ENCODE results near the gene RAB6B.

The RAB6B gene

DNA sequence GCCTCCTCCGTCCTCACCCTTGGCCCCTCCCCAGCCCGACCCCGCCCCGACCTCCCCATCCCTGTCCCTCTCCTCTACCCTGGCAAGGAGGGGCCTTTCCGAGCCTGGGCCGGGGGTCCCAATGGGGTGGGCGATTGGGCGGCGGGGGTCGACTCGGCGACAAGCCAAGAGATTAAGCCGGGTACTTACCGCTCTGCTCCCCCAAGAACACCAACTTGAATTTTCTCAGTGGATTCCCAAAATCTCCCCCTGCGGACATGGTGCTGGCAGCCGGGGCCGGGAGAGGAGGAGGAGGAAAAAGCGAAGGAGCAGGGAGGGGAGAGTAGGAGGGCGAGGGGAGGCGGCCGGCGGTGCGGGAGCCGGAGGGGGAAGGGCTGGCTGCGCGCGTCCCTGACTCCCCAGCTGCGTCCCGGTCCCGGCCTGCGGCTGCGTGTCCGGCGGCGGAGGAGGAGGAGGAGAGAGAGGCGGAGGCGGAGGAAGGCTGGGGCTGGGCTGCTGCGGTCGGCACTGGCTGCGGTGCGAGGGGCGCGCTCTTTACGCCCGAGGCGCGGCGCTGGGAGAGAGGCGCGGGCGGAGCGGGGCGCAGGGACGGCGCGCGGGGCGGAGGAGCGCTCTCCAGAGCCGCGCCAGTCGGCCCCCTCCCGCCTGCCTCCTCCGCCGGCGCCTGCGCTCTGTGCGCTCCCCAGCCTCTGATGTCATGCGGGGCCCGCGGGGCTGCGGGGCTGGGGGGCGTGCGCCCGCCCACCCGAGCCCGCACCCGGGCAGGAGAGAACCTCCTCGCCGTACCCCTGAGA lies at the start of gene RAB6B:
Gene RAB6B (minus strand): TSS at position 675 of the 794 bp plus-strand sequence. CDS start 416 bp downstream, at position 259.
- no peak for DNase-seq

DNA sequence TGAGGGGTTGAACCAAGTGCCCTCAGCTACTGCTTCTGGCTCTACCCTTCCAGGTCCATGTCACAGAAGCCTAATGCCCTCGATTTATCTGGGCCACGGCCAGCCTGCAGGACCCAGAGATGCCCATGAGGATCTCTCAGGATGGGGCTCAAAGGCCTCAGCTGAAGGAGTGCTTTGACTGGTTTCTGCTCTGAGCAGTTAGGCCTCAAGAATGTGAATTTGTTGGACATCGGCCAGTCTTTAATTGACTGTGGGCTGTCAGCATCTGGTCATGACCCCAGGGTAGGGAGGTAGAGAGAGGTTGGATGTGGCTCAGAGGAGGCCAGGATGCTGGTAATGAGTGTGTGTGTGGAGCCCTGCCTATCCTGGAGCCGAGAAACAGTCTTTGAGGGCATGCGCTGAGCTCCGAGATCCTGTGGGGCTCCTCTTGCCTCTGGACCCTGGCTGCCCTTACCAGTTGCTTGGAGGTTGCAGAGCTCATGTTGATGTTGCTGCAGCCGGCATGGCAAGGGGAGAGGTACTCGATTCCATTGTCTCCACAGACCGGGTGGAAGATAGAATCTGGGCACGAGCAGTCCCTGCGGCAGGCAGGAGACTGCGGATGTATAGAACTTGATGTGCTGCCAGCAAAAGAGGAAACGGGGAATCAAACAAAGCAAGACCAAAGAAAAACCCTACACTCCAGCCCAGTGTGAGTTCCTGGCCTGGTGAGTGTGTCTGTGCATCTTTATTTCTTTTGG lies 49.1 kb upstream of the RAB6B start:
- no peak for DNase-seq

DNA sequence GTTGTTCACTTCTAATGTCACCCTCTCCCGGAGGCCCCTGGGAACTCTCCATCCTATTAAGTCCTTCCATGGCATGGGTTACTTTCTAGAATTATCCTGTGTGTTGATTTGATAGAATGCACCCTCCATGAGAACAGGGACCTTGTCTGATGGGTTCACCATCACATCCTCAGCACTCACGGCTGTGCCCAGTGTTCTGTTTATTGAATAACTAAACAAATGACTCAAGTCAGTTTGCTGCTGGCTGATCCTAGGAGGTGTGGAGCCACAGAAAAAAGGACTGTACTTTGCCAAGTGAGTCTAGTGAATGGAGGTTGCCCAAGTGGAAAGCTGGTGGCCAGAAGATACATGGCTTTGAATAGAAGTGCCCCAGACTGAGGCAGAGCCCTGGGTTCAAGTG lies 48.5 kb upstream of the RAB6B start:
- DNase-seq = no peak

DNA sequence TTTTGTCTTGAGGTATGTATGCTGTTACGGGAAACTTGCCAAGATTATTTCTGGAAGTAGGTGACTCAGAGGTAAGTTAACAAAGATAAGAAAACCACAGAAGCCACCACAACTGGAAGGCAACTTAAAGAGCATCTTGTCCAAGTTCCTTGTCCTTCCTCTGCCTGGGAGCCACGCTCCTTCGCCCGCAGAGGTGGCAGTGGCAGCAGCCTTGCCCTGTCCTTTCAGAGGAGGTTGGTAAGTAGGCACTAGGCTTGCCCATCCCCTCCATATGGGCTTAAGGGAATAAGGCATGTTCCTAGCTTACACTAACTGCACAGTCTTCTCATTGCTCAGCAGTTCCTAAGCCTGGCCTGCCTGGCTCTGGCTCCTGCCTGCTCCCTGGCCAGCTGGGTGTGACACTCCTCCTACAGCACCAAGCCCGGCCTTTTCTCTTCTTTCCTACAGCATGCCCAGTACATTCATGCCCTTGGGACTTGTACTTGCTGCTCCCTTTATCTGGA lies 48.0 kb upstream of the RAB6B start:
- DNase-seq = no peak

DNA sequence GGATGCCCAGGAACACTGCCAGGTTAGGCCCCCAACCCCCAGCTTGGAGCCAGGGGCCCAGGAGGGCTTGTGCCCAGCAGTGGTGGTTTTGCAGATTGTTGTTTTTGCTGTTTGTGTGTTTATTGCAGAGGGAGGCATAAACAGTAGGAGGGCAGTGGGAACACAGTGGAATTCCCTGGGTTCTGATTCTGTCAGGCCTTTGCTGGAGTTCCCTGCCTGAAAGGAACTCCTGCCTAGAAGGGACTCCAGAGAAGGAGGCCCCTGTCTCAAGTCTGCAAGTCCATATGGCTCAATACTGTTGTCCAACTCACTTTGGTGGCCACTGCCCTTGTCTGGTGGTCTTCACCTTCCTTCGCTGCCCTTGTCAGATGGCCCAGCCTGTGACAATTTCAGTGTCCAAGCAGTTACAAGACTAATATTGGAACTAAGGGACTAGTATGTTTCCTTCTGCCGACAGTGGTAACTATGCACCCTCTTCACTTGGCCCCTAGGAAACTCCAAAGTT lies 47.4 kb upstream of the RAB6B start:
- DNase-seq = no peak

DNA sequence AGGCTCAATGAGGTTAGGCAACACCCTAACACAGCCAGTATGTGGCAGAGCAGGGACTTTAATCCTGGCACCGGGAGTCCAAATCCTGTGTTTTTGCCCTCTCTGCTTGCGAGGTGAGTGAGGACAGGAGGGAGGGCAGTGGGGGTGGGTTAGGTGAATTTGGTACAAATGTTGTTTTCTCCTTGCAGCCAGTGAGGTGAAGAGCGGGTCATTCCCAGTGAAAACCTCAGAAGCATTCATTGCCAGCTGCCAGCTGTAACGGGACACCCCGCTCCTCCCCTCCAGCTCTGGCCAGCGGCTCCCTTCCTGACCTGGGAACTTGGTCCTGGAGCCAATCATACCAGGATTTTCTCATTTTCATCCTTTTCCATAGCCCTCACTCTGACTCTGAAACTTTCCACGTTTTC lies 45.7 kb upstream of the RAB6B start:
- DNase-seq = no peak

DNA sequence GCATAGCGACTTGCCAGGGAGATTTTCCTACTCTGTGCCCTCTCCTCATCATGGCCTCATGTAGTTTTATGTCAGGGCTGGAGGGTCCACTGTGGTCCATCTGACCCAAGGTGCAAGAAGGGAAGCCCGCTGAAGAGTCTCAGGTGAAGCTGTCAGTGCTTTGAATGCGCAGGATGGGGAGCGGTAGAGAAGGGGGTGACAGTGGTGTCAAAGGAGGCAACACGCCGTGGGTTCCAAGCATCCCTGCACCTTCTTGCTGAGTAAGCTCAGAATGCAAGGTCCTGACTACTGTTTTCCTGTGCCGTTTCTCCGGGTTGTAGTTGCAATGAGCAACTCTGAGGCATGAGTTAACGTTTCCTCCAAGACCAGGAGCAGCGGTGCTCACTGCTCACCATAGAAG lies 44.9 kb upstream of the RAB6B start:
- DNase-seq = no peak

DNA sequence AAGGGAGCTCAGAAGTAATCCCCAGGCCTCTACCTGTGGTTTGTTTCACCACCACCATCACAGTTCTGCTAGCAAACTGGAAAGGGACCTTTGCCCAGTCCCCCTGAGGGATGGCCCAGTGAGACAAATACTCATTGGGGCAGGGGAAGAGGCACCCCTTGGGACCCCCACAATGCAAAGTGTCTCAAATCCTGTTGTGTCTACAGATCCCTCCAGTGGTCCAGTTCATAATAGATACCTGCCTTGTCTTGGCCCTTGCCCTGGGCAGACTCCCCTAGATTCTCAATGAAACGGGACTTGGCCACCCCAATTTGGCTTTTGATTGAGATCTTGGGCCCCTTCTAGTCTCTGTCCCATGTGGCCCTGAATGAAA lies 43.8 kb upstream of the RAB6B start:
- DNase-seq = no peak

DNA sequence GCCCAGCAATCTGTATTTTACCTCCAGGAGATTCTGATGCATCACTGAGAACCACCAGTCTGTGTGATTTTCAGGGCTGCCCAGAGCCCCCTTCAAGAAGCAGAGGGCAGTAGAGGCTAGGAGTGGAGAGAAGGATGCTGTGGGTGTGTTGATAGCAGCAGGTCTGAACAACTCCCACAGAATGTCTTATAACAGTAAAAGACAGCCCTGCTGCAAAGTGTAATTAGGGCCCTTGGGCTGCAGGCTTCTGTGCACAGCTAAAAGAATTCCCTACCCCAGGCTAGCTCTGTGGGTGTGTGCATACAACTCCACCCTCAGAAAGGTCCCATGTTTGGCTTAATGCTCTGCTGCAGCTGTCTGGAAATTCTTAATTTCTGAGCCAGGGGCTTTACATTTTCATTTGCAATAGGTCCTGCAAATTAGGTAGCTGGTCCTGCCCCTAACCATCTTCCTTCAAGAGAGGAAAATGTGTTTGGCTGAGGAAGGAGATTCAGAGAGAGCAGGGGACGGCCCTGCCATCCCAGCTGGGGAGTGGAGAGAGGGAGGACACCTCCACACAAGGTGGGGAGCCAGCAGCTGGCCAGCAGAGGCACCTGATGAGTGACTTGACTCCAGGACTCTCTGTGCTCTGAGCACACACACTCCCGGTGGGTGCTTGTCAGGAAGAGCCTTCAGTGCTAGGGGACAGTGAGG lies 43.2 kb upstream of the RAB6B start:
- no peak for DNase-seq

DNA sequence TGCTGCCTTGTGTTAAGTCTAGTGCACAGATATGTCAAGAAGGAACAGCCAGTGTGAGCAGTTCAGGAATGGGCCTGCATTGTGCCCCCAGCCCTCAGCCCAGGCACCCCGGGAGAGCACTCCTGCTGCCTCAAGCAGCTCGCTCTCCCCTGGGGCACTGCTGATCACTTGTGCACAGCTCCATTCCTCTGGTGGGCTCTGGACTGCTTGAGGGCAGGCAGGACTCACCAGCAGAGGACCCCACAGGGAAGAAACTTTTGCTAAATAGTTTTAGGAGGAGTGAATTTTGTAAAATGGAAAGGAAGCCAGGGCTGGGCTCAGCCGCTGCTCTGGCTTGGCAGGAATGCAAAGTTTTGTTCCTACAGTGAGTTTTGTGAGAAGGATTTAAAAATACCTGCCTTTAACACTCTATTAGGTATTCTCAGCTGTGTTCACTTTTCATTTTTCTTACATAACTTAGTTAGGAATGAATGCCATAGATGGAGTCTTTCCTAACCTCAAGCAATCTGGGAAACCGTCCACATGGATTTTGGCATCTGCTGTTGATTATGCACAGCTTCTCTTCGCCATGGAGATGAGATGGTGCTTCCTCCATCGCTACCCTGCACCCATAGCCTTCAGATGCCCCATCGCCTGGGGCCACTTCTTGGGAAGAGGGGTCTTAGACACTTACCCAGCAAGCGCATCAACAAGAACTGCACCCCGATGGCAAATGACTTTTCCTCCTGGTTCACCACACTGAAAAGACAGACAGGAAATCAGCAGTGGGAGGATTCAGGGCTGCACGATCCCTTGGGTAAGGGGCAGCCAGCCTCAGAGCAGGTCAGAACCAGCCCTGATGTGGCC lies 42.3 kb upstream of the RAB6B start:
- DNase-seq = no peak

DNA sequence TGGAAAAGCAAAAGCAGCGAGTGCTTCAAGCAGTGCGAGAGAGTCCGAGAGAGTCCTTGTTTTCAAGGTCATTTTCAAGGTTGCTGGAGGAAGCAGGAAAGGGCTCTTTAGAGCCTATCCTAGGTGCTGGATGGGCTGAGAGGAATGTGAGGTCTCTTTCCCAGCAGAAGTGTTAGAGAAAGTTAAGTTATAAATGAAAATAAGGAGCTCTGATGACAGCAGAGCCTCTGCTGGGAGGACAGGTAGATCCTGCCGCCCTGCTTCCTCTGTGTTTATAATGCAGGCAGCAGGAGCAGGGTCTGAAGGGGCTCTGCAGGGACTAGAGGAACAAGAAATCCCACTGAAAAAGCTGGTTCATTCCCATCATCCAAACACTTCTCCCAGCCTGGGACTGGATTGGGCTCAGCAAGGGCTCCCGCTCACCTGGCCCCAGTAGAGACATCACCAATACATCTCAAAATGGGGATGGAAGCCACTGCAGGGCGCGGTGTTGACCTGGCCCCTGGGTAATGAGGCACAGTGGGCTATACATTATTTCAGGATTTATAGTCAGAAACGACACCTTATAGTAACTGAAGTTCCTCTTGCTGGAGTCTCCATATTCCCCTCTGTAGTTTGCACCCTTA lies 41.5 kb upstream of the RAB6B start:
- no peak for DNase-seq

DNA sequence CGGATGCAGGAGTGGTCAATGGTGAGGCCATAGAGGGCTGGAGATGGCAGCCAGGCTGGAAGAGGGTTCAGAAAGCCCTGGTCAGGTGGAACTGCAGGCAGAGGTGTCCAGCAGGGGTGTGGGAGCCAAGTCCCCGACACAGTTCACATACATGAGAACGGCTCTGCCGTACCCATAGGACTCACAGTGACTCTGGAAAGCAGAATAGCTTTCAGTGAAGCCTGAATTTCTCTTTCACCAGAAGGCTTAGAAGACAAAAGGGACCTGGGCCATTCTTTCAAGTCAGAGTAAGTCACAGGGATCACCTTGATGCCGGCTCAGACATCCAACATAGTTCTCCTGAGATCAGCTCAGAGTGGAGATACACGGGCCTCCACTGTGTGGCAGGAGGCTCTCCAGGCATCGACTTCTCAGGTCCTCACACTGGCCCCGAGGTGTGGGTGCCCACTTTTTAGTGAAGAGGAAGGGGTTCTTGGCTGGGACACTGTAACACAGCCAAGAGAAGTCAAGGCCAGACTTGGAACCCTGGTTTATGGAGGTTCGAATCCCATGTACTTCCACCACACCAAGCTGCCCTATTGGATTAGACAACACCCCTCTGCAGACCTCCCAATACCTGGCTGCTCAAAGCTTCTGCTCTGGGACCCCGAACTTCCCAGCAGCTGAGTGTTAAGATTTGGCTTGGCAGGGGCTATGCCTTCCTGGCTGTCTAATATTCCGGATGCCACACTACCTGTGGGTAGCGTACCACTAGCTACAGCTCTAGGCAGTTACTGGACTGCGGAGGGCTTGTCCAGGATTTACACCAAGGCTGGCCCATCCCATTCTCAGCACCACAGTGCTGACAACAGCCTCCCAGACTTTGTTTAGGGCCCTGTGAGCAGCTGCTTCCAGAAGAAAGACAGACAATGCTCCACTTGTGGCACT lies 40.4 kb upstream of the RAB6B start:
- DNase-seq = no peak

DNA sequence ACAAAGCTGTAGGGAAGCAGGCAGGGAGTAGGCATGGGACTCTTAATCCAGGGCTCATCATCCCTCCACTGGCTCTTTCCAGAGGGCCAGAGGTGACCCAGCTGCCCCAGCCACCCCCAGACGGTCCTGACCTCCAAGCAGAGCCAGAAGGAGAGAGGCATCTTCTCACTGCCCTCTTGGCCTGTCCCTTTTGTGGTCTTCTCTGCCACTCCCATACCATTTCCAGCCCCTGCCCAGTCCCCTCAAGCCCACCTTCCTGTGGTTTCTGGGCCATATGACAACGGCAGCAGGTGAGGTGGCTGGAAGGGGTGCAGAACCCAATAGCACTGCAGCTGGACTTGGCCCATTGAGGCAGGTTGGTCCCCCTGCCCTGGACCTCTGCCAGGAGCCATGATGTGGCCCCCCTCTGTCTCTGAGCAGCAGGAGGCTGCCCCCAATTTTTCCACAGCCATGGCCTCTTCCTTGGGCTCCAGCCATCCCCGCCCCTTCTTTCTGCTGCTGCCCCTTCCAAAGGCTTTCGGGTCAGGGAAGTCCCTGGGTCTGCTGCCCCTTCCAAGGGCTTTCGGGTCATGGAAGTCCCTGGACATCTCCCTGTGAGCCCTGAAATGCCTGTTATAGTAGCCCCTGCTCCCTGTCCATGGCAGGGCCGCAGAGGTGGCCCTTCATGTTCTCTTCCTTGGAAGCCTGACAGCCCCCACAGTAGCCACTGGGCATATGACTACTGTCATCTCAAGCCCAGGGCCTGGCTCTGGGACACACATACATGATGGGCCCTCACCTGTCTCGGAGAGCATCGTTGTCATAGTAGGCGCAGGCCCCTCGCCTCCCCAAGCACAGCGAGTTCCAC lies 39.5 kb upstream of the RAB6B start:
- DNase-seq = no peak

DNA sequence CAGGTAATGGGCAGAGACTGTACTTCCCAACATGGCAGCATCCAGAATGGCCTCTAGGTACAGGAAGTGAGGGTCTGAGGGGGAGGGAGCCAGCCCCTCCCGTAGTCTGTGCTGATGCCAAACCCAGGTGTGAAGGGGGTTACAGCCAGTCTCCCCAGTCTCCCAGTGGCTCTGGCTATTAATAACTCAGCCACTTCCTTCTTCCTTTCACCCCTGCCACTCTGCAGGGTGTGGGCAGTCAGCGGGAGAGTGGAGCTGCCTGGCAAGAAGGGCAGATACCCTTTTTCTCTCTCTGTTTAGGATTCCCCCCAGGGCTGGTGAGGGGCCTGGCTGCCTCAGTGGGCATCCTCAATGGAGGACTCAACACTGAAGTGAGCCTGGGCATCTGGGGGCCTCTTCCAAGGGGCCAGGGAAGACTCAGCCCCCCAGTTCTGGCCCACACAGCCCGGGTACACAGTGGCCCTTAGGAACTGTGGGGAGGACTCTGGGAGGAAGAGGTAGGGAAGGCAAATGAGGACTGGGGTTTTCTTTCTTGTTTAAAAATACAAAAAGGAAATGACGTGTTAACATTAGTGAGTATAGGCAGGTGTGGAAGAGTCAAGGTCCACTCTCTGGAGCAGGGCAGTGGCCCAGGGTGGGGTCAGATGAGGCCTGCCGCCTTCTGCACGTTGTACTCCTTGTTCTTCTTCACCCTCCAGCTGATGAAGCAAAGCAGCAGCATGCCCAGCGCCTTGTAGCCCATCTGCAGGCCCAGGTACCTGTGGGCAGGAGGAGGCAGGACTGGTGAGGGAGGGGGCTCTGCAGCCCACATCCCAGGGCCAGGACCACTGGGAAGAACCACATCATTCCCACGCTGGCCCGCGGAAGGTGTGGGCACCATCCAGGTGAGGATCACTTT lies 38.6 kb upstream of the RAB6B start:
- no peak for DNase-seq

DNA sequence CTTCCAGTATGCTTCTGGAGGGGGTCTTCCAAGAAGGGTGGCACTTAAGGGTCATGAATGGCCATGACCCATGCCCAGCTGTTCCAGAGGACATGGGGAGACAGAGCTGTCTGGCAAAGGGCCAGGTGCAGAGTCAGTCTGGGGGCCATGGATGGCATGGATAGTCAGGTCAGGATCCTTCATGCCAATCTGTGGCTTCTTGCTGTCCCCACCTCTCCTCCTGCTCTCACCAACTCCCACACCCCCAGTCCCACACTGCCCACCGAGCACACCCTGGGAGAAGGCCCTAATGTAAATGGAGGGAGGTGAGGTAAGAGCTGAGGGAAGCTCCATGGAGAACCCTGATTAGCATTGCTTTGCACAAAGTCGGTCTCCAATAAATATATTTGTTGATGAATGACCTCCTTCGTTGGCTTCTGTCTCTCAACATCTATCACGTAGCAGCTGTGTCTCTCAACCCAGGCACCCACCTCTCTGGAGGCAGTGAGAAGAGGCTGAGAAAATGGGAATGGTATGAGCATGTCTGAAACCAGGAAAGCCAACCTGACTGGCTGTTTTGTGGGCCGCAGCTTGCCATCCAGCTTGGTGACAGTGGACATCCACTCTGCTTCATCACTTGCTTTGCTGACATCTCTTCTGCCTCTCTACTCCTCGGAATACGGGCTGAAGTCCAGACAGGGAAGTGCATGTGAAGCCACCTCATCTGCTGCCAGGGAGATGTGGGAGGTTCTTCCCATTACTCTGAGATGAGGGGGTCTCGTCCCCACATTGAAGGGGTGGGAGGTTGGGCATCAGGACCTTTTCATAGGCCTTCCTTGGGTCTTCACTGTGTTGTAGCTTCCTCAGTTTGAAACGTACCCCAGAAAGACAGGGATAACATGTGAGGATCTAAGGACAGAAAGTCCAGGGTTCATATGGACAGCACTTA lies 37.7 kb upstream of the RAB6B start:
- DNase-seq = no peak

DNA sequence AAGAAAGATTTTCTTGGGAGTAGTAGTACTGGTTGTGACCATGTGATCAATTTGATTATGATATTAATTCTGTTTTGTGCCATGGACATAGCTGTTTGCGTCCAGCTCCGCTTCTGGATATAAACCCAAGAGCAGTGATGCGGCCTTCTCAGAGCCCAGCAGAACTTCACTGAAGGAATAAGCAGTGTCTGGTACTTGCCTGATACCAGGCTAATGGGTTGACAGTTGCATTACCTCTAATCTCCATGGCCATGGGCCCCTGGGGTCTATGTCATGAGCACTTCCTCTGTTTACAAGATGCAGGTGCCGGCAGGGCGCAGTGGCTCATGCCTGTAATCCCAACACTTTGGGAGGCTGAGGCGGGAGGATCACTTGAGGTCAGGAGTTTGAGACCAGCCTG lies 36.3 kb upstream of the RAB6B start:
- no peak for DNase-seq

DNA sequence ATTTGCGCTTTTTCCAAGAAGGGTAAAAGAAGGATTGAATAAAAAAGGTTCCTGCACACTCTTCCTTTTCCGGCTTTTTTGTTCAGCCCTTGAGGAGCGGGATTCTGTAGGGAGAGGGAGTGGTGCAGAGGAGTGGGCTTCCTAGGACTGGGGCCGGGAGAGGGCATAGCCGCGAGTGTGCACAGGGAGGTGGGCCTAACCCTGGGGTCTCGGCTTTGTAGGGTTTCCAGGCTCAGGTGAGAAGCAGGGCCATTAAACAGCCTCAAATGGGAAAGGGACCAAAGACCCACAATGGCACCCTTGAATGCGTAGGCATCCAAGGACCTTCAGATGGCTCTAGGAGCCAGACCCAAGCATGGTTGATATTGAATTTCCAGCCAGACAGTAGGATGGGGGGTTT lies 35.4 kb upstream of the RAB6B start:
- DNase-seq = no peak

Data from activated CD4-positive, alpha-beta T cell treated with anti-CD3 and anti-CD28 coated beads for 1 hour (primary cell).